Adrenal gland (tissue), 5 donors: ENCODE data around the gene ADAMTS6.

Experiments
- POLR2A ChIP-seq, 2 donors: fragments of 450-650 bp; IDR thresholded peaks; one replicate each; pipeline ENCODE4 v1.6.1; 2017; ENCODE audit warnings: antibody characterized with exemption in 2 of 2, mild to moderate bottlenecking in 2 of 2, moderate library complexity in 1 of 2
- TF ChIP-seq, protein P1 (sequence below), 6 experiments: fragments of 450-650 bp in 4 of 6; fragments of 200-600 bp in 2 of 6; sonication (generic) in 1 of 6; IDR thresholded peaks; 1 replicate in 5 of 6; 2 replicates in 1 of 6; pipeline versions ENCODE4 v1.5.1 to v1.8.0; 2016 to 2021; ENCODE audit warnings: antibody characterized with exemption in 6 of 6, mild to moderate bottlenecking in 2 of 6, moderate library complexity in 1 of 6
- donor health status: DM: no; HTN: no; CAD: no.

GRCh38 chr5:65480306-65480865 is 1.3 kb downstream of the ADAMTS6 start:
- TF ChIP-seq, protein P1, sequence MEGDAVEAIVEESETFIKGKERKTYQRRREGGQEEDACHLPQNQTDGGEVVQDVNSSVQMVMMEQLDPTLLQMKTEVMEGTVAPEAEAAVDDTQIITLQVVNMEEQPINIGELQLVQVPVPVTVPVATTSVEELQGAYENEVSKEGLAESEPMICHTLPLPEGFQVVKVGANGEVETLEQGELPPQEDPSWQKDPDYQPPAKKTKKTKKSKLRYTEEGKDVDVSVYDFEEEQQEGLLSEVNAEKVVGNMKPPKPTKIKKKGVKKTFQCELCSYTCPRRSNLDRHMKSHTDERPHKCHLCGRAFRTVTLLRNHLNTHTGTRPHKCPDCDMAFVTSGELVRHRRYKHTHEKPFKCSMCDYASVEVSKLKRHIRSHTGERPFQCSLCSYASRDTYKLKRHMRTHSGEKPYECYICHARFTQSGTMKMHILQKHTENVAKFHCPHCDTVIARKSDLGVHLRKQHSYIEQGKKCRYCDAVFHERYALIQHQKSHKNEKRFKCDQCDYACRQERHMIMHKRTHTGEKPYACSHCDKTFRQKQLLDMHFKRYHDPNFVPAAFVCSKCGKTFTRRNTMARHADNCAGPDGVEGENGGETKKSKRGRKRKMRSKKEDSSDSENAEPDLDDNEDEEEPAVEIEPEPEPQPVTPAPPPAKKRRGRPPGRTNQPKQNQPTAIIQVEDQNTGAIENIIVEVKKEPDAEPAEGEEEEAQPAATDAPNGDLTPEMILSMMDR (IDR thresholded peaks at IDR 0.05) = no peak
- TF ChIP-seq POLR2A (IDR thresholded peaks at IDR 0.05) = no peak
